Adrenal gland (tissue), 12 donors: ENCODE measurements around the gene IFIT1B. TPM values are rescaled to one million over a fixed set of nuclear protein-coding genes. Genes with fewer than 3 reads are reported as not detected.

ENCODE experiments used
- DNase-seq, 7 donors: peaks; one replicate each; pipeline ENCODE4 v3.0.0-alpha.2; 2019 to 2020
- H3K27ac ChIP-seq, 5 donors: fragments of 200-600 bp; sonication (generic) in 4 of 5; 1 replicate in 3 of 5; 2 replicates in 2 of 5; pipeline versions ENCODE4 v1.5.1 to v1.8.0; 2016 to 2020; ENCODE audit warnings: mild to moderate bottlenecking in 1 of 5
- H3K27me3 ChIP-seq: fragments of 200-600 bp; 2 replicates; pipeline ENCODE4 v1.8.0; 2021
- H3K36me3 ChIP-seq, 2 donors: fragments of 200-600 bp; replicated peaks in 1 of 2; 1 replicate in 1 of 2; 2 replicates in 1 of 2; pipeline versions ENCODE4 v1.5.1 to v1.8.0; 2018 to 2022
- H3K4me1 ChIP-seq, 2 donors: fragments of 200-600 bp; replicated peaks in 1 of 2; 1 replicate in 1 of 2; 2 replicates in 1 of 2; pipeline versions ENCODE4 v1.5.1 to v1.8.0; 2018 to 2021
- H3K4me3 ChIP-seq, 4 donors: fragments of 200-600 bp; sonication (generic) in 3 of 4; one replicate each; pipeline ENCODE4 v1.5.1; 2016 to 2018
- H3K9me3 ChIP-seq, 3 donors: fragments of 200-600 bp; sonication (generic) in 1 of 3; replicated peaks in 1 of 3; 1 replicate in 2 of 3; 2 replicates in 1 of 3; pipeline versions ENCODE4 v1.5.1 to v1.8.0; 2016 to 2021
- POLR2A ChIP-seq, 2 donors: fragments of 450-650 bp; IDR thresholded peaks; one replicate each; pipeline ENCODE4 v1.6.1; 2017; ENCODE audit warnings: antibody characterized with exemption in 2 of 2, mild to moderate bottlenecking in 2 of 2, moderate library complexity in 1 of 2
- WGBS, 4 donors: extraction: QIAGEN DNeasy Blood & Tissue Kit in 2 of 4; methylation state at CpG; one replicate each; pipeline versions ENCODE4 v1.1.5 to v1.1.7; 2013 to 2017; 5-methylcytosine and 5-hydroxymethylcytosine counted together
- intact Hi-C, 2 donors: fragments of 100-400 bp; cut with DNase I; formaldehyde crosslinking; loops; one replicate each; pipeline versions ENCODE4 v1.14.1 to v1.15.0; 2022 to 2023
- polyA plus RNA-seq, 3 donors: library from polyadenylated mRNA; stranded (reverse); fragments of 200-250 nt in 2 of 3; fragments of 350-450 nt in 1 of 3; fragmentation: Illumina TruSeq in 1 of 3; extraction: RNeasy Lipid Tissue Mini Kit (QIAGEN cat#74804) in 1 of 3; gene quantifications; one replicate each; pipeline ENCODE4 v1.2.3, GENCODE V29; 2013 to 2014
- total RNA-seq, 9 donors: library from RNA; depleted of rRNA in 4 of 9; stranded (reverse); fragments of >200 nt in 4 of 9; fragments of 120-200 nt in 1 of 9; fragmentation: NEBNext Ultra II Directional in 1 of 9; extraction: Animal tissue kit (Norgen Biotek cat#: 25700) in 1 of 9; gene quantifications; one replicate each; pipeline versions ENCODE4 v1.1.0 to v1.2.4, GENCODE V29; 2013 to 2023
- TF ChIP-seq, protein P1 (sequence below), 6 experiments: fragments of 450-650 bp in 4 of 6; fragments of 200-600 bp in 2 of 6; sonication (generic) in 1 of 6; IDR thresholded peaks; 1 replicate in 5 of 6; 2 replicates in 1 of 6; pipeline versions ENCODE4 v1.5.1 to v1.8.0; 2016 to 2021; ENCODE audit warnings: antibody characterized with exemption in 6 of 6, mild to moderate bottlenecking in 2 of 6, moderate library complexity in 1 of 6
- donor health status: healthy with polysubstance abuse.
- donor health status: Bipolar disorder and iron deficiency.
- donor health status: DM: yes; HTN: yes; CAD: no.
- donor health status: DM: no; HTN: no; CAD: no.
- donor health status: DM: no; HTN: no; CAD: no.
- donor health status: DM: yes; HTN: yes; CAD: no.

IFIT1B gene
- total and polyA plus RNA-seq, 12 donors: 0.07 to 1.7 (median 0.23) TPM; not detected in 8

DNA sequence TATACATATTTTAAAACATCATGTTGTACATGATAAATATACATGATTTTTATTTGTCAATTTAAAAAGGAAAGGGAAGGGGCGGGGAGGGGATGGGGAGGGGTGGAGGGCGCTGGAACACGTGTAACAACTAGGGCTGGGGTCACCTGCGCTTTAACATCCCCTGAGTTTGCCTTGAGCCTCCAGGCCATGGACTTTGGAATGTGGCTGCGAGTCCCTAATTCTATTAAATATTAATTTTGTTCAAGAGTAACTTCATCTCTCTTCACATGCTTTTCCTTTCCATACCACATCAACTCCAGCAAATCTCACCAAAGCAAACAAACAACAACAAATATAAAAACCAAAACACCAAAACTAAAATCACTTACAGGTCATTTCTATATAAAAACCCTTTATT lies 47.1 kb downstream of the IFIT1B start:
- no peak overlapping the region for H3K4me3 ChIP-seq
- no peaks in the 10 kb centered on the region for H3K36me3 ChIP-seq
- 81 to 88% (median 84%) methylated on average over 5 of the region's 5 CpGs for WGBS, 4 donors
- no peak for DNase-seq
- H3K9me3 ChIP-seq: no peaks in the 10 kb centered on the region
- H3K4me1 ChIP-seq: peaks cover 0 to 12% of the 10 kb centered on the region in 2 donors
- H3K27ac ChIP-seq: no peak overlapping the region
- intact Hi-C loops: loop anchor here (5.0 kb wide), 1 partner anchor 137 kb away; no protein-coding TSS in a partner anchor
- TF ChIP-seq, protein P1, sequence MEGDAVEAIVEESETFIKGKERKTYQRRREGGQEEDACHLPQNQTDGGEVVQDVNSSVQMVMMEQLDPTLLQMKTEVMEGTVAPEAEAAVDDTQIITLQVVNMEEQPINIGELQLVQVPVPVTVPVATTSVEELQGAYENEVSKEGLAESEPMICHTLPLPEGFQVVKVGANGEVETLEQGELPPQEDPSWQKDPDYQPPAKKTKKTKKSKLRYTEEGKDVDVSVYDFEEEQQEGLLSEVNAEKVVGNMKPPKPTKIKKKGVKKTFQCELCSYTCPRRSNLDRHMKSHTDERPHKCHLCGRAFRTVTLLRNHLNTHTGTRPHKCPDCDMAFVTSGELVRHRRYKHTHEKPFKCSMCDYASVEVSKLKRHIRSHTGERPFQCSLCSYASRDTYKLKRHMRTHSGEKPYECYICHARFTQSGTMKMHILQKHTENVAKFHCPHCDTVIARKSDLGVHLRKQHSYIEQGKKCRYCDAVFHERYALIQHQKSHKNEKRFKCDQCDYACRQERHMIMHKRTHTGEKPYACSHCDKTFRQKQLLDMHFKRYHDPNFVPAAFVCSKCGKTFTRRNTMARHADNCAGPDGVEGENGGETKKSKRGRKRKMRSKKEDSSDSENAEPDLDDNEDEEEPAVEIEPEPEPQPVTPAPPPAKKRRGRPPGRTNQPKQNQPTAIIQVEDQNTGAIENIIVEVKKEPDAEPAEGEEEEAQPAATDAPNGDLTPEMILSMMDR (IDR thresholded peaks at IDR 0.05): no peak
- TF ChIP-seq POLR2A (IDR thresholded peaks at IDR 0.05): no peak
- no peaks in the 10 kb centered on the region for H3K27me3 ChIP-seq

DNA sequence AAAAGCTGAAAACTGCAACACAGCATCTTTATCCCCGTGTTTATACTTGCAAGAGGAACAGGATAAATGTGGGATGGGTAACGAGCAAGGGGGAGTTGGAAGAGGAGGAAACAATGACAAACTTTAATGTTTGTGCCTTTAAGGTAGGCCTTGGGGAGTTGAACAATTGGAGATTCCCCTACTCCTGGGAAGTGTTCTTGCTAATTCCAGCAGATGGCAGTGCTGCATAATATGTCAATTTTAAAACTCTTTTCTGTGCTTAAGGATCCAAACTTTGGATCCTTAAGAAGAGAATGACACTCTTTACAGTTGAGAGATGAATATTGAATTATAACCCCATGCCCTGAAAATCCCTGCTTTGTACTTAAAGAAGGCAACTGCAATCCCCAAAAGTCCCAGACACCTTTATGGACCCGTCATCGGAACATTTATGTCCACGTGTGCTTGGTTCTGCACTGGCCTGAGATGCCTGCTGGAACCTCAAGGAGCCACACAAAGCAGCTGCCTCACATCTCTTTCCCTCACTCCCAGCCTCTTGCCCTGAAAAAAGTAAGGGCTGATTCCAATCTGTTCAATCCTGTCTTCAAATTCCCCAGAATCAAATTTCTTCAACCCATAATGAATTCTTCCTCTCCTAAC lies 48.5 kb downstream of the IFIT1B start:
- no peak overlapping the region for H3K27ac ChIP-seq
- H3K4me1 ChIP-seq: peaks cover 0 to 5% of the 10 kb centered on the region in 2 donors
- WGBS, 4 donors: 40 to 54% (median 53%) methylated on average over 5 of the region's 5 CpGs
- H3K9me3 ChIP-seq: no peaks in the 10 kb centered on the region
- H3K4me3 ChIP-seq: no peak overlapping the region
- intact Hi-C loops: loop anchor here (5.0 kb wide), 1 partner anchor 136 kb away; no protein-coding TSS in a partner anchor
- TF ChIP-seq, protein P1 (IDR thresholded peaks at IDR 0.05): peak; percentile 66 to 90 (median 86)
- no peak for TF ChIP-seq POLR2A (IDR thresholded peaks at IDR 0.05)
- no peaks in the 10 kb centered on the region for H3K36me3 ChIP-seq
- no peaks in the 10 kb centered on the region for H3K27me3 ChIP-seq
- DNase-seq: peak in 2 of 7 donors; percentile 18 to 42

DNA sequence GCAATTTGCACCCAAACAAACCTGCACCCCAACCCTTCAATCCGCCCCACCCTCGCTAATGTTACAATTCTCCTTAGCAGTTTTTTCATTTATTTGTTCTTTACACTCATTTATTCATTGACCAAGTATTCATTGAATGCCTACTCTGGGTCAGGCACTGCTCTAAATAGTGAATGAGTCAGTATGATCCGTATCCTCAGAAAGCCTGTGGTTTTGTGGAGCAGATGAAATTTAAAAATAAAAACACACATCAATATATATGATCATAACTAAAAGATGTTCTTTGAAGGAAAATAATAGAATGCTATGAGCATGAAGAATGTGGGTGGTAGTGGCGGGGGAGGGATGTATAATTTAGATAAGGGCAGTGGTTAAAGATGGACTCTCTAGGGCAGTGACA lies 49.8 kb downstream of the IFIT1B start:
- Histone ChIP-seq H3K4me3 (no peak overlapping the region), H3K9me3 (no peaks in the 10 kb centered on the region), H3K27me3 (no peaks in the 10 kb centered on the region), H3K36me3 (no peaks in the 10 kb centered on the region), H3K4me1 (no peaks in the 10 kb centered on the region), H3K27ac (no peak overlapping the region)
- TF ChIP-seq, protein P1 (IDR thresholded peaks at IDR 0.05): no peak
- no peak for TF ChIP-seq POLR2A (IDR thresholded peaks at IDR 0.05)
- DNase-seq: no peak
- intact Hi-C loops: loop anchor here (5.0 kb wide), 1 partner anchor 135 kb away; no protein-coding TSS in a partner anchor
- WGBS, 4 donors: 64 to 89% (median 82%) methylated on average over 4 of the region's 4 CpGs

DNA sequence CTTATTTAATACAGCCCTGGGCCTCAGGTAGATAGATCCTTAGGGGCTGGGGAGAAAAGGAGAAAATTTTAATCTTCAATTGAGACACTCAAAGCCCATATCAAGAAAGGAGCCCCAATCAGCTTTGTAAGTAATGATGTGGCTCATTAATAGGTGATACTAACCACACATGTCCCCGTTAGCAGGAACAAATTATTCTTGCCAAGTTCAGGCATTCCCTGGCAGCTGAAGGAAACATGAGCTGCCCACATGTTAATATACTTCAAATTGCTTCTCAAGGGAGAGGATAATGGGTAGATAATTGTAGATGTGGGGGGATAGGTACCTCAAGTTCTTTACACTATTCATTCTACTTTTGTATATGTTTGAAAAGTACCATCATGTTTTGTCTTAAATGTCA lies 51.0 kb downstream of the IFIT1B start:
- Histone ChIP-seq H3K27me3 (no peaks in the 10 kb centered on the region), H3K4me3 (no peak overlapping the region), H3K36me3 (no peaks in the 10 kb centered on the region), H3K27ac (no peak overlapping the region), H3K9me3 (no peaks in the 10 kb centered on the region), H3K4me1 (no peaks in the 10 kb centered on the region)
- DNase-seq: no peak
- intact Hi-C loops: loop anchor here (5.0 kb wide), 1 partner anchor 133 kb away; no protein-coding TSS in a partner anchor
- no peak for TF ChIP-seq POLR2A (IDR thresholded peaks at IDR 0.05)
- TF ChIP-seq, protein P1 (IDR thresholded peaks at IDR 0.05): no peak
- 45 to 78% (median 71%) methylated on average over 1 of the region's 1 CpG for WGBS, 4 donors
